Stimulated activated CD8-positive, alpha-beta memory T cell treated with anti-CD3 and anti-CD28 coated beads, Interleukin-4, amount 100 ng/mL, for 48 hours (primary cell): ENCODE data around the gene YIPF2.
A peak's percentile ranks its signal among the peaks of the same experiment; 100 is the strongest.
"Not testable (repeated sequence)": the region's sequence is repeated elsewhere in the genome, so short reads cannot be mapped to it uniquely, and the experiment has no call there.

Source experiments
- DNase-seq: peaks from one replicate; pipeline ENCODE4 v3.0.0-alpha.2; 2020

The YIPF2 gene

GRCh38 chr19:10928563-10929401 is at the start of gene YIPF2, which contains the start of gene TIMM29:
TSS of gene YIPF2 (minus strand) at chr19:10928639. CDS start at chr19:10928410, 229 bp downstream.
TSS of gene TIMM29 (plus strand) at chr19:10928811. CDS start at chr19:10928823, 12 bp downstream.
- peak; percentile 97 for DNase-seq

- DNase-seq, result no peak
Observed at GRCh38 chr19:10977742-10978092, 49.3 kb upstream of the YIPF2 start.

- DNase-seq, result no peak
Observed at GRCh38 chr19:10976131-10976892, 47.9 kb upstream of the YIPF2 start.

GRCh38 chr19:10975374-10976130 is 47.1 kb upstream of the YIPF2 start:
- DNase-seq, result no peak

- DNase-seq, result no peak
Observed at GRCh38 chr19:10971107-10971726, 42.8 kb upstream of the YIPF2 start.

- DNase-seq, result no peak
Observed at GRCh38 chr19:10968527-10969135, 40.2 kb upstream of the YIPF2 start.

GRCh38 chr19:10966809-10967208 is 38.4 kb upstream of the YIPF2 start:
- no peak for DNase-seq

GRCh38 chr19:10965398-10965797 is 37.0 kb upstream of the YIPF2 start:
- DNase-seq, result no peak

- DNase-seq, result no peak
Observed at GRCh38 chr19:10964903-10965302, 36.5 kb upstream of the YIPF2 start.

- DNase-seq, result no peak
Observed at GRCh38 chr19:10963865-10964264, 35.4 kb upstream of the YIPF2 start.

- no peak for DNase-seq
Observed at GRCh38 chr19:10962863-10963262, 34.4 kb upstream of the YIPF2 start.

GRCh38 chr19:10961073-10961860 is 32.8 kb upstream of the YIPF2 start:
- DNase-seq, result peak; percentile 56

GRCh38 chr19:10960314-10961072 is 32.1 kb upstream of the YIPF2 start, which contains the start of gene SMARCA4:
TSS of gene SMARCA4 (plus strand) at chr19:10961030. CDS start at chr19:10984152, 23,122 bp downstream.
- peak; percentile 98 for DNase-seq

GRCh38 chr19:10959277-10959968 is 31.0 kb upstream of the YIPF2 start:
- DNase-seq, result not testable (repeated sequence)

- no peak for DNase-seq
Observed at GRCh38 chr19:10952809-10953208, 24.4 kb upstream of the YIPF2 start.

GRCh38 chr19:10946958-10947657 is 18.7 kb upstream of the YIPF2 start:
- no peak for DNase-seq

GRCh38 chr19:10945264-10945663 is 16.8 kb upstream of the YIPF2 start:
- no peak for DNase-seq

GRCh38 chr19:10943412-10943811 is 15.0 kb upstream of the YIPF2 start:
- DNase-seq, result not testable (repeated sequence)

- not testable (repeated sequence) for DNase-seq
Observed at GRCh38 chr19:10941649-10942048, 13.2 kb upstream of the YIPF2 start.
